ENCODE results near the gene GFI1. TPM values are rescaled to one million over a fixed set of nuclear protein-coding genes. Genes with fewer than 3 reads are reported as not detected.

GFI1 gene
- total RNA-seq, 1 donor from 2014 or later = 0.19 TPM

- intact Hi-C loops (cut with DNase I) = no loop called here
These were observed 7.9 kb upstream of the GFI1 start for GRCh38 chr1:92494485-92495141.

GRCh38 chr1:92493139-92493538 lies 6.4 kb upstream of the GFI1 start:
- DNase-seq = no peak
- no peak for ATAC-seq (ENCODE audit: poor library complexity)
- intact Hi-C loops (cut with DNase I) = no loop called here

More at GRCh38 chr1:92494485-92495141, 7.9 kb upstream of the GFI1 start:
- ATAC-seq (ENCODE audit: poor library complexity) (no peak), DNase-seq (no peak)

GRCh38 chr1:92488832-92489231 lies 2.1 kb upstream of the GFI1 start:
- intact Hi-C loops (cut with DNase I) = no loop called here
- ATAC-seq (ENCODE audit: poor library complexity) = no peak
- DNase-seq = no peak

- intact Hi-C loops (cut with DNase I) = no loop called here
- no peak for ATAC-seq (ENCODE audit: poor library complexity)
These were observed 1.7 kb upstream of the GFI1 start for GRCh38 chr1:92488416-92488815.

GRCh38 chr1:92487078-92487605 lies 417 bp upstream of the GFI1 start:
- ATAC-seq (ENCODE audit: poor library complexity) (no peak), DNase-seq (no peak)
- intact Hi-C loops (cut with DNase I) = no loop called here

More at GRCh38 chr1:92488416-92488815, 1.7 kb upstream of the GFI1 start:
- DNase-seq = no peak

- ATAC-seq (ENCODE audit: poor library complexity) = peak; percentile 58
- intact Hi-C loops (cut with DNase I) = no loop called here
- peak; percentile 72 for DNase-seq
These were observed 1.1 kb downstream of the GFI1 start for GRCh38 chr1:92485381-92486250.

- DNase-seq (peak; percentile 56), ATAC-seq (ENCODE audit: poor library complexity) (peak; percentile 25)
These were observed 2.0 kb downstream of the GFI1 start for GRCh38 chr1:92484472-92485380.

GRCh38 chr1:92483610-92484471 lies 2.9 kb downstream of the GFI1 start:
- DNase-seq (peak; percentile 43), ATAC-seq (ENCODE audit: poor library complexity) (no peak)
- intact Hi-C loops (cut with DNase I) = no loop called here

More at GRCh38 chr1:92484472-92485380, 2.0 kb downstream of the GFI1 start:
- intact Hi-C loops (cut with DNase I) = no loop called here

GRCh38 chr1:92482665-92483609 lies 3.8 kb downstream of the GFI1 start:
- intact Hi-C loops (cut with DNase I) = no loop called here
- peak; percentile 43 for DNase-seq
- ATAC-seq (ENCODE audit: poor library complexity) = no peak

- ATAC-seq (ENCODE audit: poor library complexity) (no peak), DNase-seq (peak; percentile 44)
- intact Hi-C loops (cut with DNase I) = no loop called here
These were observed 4.6 kb downstream of the GFI1 start for GRCh38 chr1:92481971-92482664.

- DNase-seq (no peak), ATAC-seq (ENCODE audit: poor library complexity) (no peak)
- intact Hi-C loops (cut with DNase I) = no loop called here
These were observed 5.2 kb downstream of the GFI1 start for GRCh38 chr1:92481599-92481925.

GRCh38 chr1:92480813-92481598 lies 5.7 kb downstream of the GFI1 start:
- no peak for DNase-seq
- intact Hi-C loops (cut with DNase I) = no loop called here
- ATAC-seq (ENCODE audit: poor library complexity) = no peak

GRCh38 chr1:92480200-92480812 lies 6.4 kb downstream of the GFI1 start:
- ATAC-seq (ENCODE audit: poor library complexity) (no peak), DNase-seq (no peak)
- intact Hi-C loops (cut with DNase I) = no loop called here

- DNase-seq (no peak), ATAC-seq (ENCODE audit: poor library complexity) (no peak)
- intact Hi-C loops (cut with DNase I) = no loop called here
These were observed 7.1 kb downstream of the GFI1 start for GRCh38 chr1:92479587-92479986.

- no peak for ATAC-seq (ENCODE audit: poor library complexity)
- DNase-seq = no peak
These were observed 8.3 kb downstream of the GFI1 start for GRCh38 chr1:92478393-92478792.

More at GRCh38 chr1:92478393-92478792, 8.3 kb downstream of the GFI1 start:
- intact Hi-C loops (cut with DNase I) = no loop called here
